Endothelial cell of umbilical vein (primary cell): Measurements from ENCODE around the gene NSUN6. TPM values are rescaled to one million over a fixed set of nuclear protein-coding genes. Genes with fewer than 3 reads are reported as not detected.
A peak's percentile ranks its signal among the peaks of the same experiment; 100 is the strongest.

Source experiments
- BruUV-seq: library from RNA; stranded (reverse); fragments of 400-500 nt; replicated peaks from 2 replicates; lab custom pipeline; 2021; lab: Mats Ljungman, UMichigan
- CTCF ChIA-PET: fragments of 300-600, 350-600 bp; sonication (Branson Sonifier 250); formaldehyde crosslinking; loops from one replicate; lab custom pipeline; 2021; ENCODE audit warnings: antibody characterized with exemption, inconsistent platforms; lab: Charles Lee
- POLR2A ChIA-PET: fragments of 300-600, 350-600 bp; sonication (Branson Sonifier 250); formaldehyde crosslinking; loops from one replicate; lab custom pipeline; 2021; ENCODE audit warnings: antibody characterized with exemption, inconsistent platforms; lab: Charles Lee
- DNase-seq: peaks from one replicate; pipeline ENCODE4 v3.0.0-alpha.2; 2011; ENCODE audit warnings: low read depth, low spot score
- FAIRE-seq: peaks from 2 replicates; lab custom pipeline; 2011; peaks lifted over from hg19 to GRCh38; lab: Jason Lieb, UNC
- H2AFZ ChIP-seq: 2 replicates; pipeline ENCODE4 v1.6.0; 2012; ENCODE audit warnings: low read depth, low read length, control low read depth, inconsistent platforms
- H3K27ac ChIP-seq: 2 replicates; pipeline ENCODE4 v1.5.1; 2011; ENCODE audit warnings: low read depth, mild to moderate bottlenecking, control low read depth, low read length, moderate library complexity; ENCODE audit not compliant: insufficient read depth
- H3K27me3 ChIP-seq, 2 experiments: 2 replicates each; pipeline versions ENCODE4 v1.6.0 to v1.6.1; 2011; ENCODE audit warnings: low read length in 2 of 2, mixed read lengths in 1 of 2; ENCODE audit not compliant: control insufficient read depth in 2 of 2, insufficient read depth in 2 of 2
- H3K36me3 ChIP-seq, 2 experiments: 2 replicates in 1 of 2; 3 replicates in 1 of 2; pipeline ENCODE4 v1.5.1; 2011; ENCODE audit warnings: low read length in 2 of 2, mild to moderate bottlenecking in 1 of 2, moderate library complexity in 1 of 2; ENCODE audit not compliant: control insufficient read depth in 2 of 2, insufficient read depth in 2 of 2; ENCODE audit errors: extremely low read depth in 1 of 2
- H3K4me1 ChIP-seq: 3 replicates; pipeline ENCODE4 v1.5.1; 2011; ENCODE audit warnings: mild to moderate bottlenecking, low read length; ENCODE audit not compliant: control insufficient read depth, insufficient read depth; ENCODE audit errors: extremely low read depth
- H3K4me2 ChIP-seq: 2 replicates; pipeline ENCODE4 v1.6.1; 2011; ENCODE audit warnings: low read length, control low read depth, mixed read lengths; ENCODE audit not compliant: insufficient read depth
- H3K4me3 ChIP-seq, 3 experiments: fragments of 200-600 bp in 1 of 3; sonication (generic), shearing (Covaris generic) in 1 of 3; replicated peaks in 1 of 3; 2 replicates each; pipeline ENCODE4 v1.5.1; 2011 to 2016; ENCODE audit warnings: control low read depth in 3 of 3, low read length in 3 of 3, mild to moderate bottlenecking in 2 of 3, inconsistent platforms in 1 of 3, low read depth in 1 of 3, moderate library complexity in 1 of 3; ENCODE audit not compliant: insufficient read depth in 1 of 3
- H3K79me2 ChIP-seq: 2 replicates; pipeline ENCODE4 v1.6.0; 2012; ENCODE audit warnings: low read length, inconsistent platforms; ENCODE audit not compliant: control insufficient read depth, insufficient read depth
- H3K9ac ChIP-seq: replicated peaks from 2 replicates; pipeline ENCODE3; 2011; ENCODE audit warnings: low read length, control low read depth; ENCODE audit not compliant: insufficient read depth; ENCODE audit errors: extremely low read depth
- H3K9me1 ChIP-seq: replicated peaks from 3 replicates; pipeline ENCODE4 v1.6.0; 2011; ENCODE audit warnings: mild to moderate bottlenecking, low read length; ENCODE audit not compliant: control insufficient read depth, insufficient read depth; ENCODE audit errors: extremely low read depth
- H3K9me3 ChIP-seq: replicated peaks from 2 replicates; pipeline ENCODE4 v1.5.1; 2012; ENCODE audit warnings: low read length, inconsistent platforms; ENCODE audit not compliant: control insufficient read depth, insufficient read depth
- H4K20me1 ChIP-seq: replicated peaks from 2 replicates; pipeline ENCODE3; 2011; ENCODE audit warnings: mild to moderate bottlenecking, low read length; ENCODE audit not compliant: control insufficient read depth, insufficient read depth; ENCODE audit errors: extremely low read depth
- EZH2 ChIP-seq: IDR thresholded peaks from 2 replicates; pipeline ENCODE4 v1.6.1; 2012; ENCODE audit warnings: borderline replicate concordance, low read depth, mild to moderate bottlenecking, moderate library complexity, low read length, inconsistent platforms; ENCODE audit not compliant: severe bottlenecking
- FOS ChIP-seq: IDR thresholded peaks from 2 replicates; pipeline ENCODE4 v1.6.1; 2011; ENCODE audit warnings: mild to moderate bottlenecking, low read length, moderate library complexity, borderline replicate concordance; ENCODE audit not compliant: insufficient read depth
- GATA2 ChIP-seq: IDR thresholded peaks from 2 replicates; pipeline ENCODE4 v1.7.0; 2011; ENCODE audit warnings: low read depth, mild to moderate bottlenecking, moderate library complexity, mixed read lengths, low read length; ENCODE audit not compliant: insufficient read length, insufficient read depth
- JUN ChIP-seq: IDR thresholded peaks from 2 replicates; pipeline ENCODE4 v1.6.1; 2011; ENCODE audit warnings: borderline replicate concordance, low read depth; ENCODE audit not compliant: insufficient read length, insufficient read depth
- MYC ChIP-seq: IDR thresholded peaks from one replicate; pipeline ENCODE4 v1.6.1; 2011; ENCODE audit warnings: mild to moderate bottlenecking, low read depth, low read length
- POLR2A ChIP-seq: IDR thresholded peaks from 2 replicates; pipeline ENCODE4 v1.6.1; 2012; ENCODE audit warnings: low read depth, mild to moderate bottlenecking, control low read depth, low read length
- POLR2AphosphoS5 ChIP-seq: IDR thresholded peaks from 2 replicates; pipeline ENCODE4 v1.6.1; 2012; ENCODE audit warnings: low read depth, mild to moderate bottlenecking, control low read depth, low read length, moderate library complexity; ENCODE audit not compliant: insufficient read depth
- dilution Hi-C: fragments of 300-500 bp; cut with MboI; formaldehyde crosslinking; loops from one replicate; pipeline ENCODE4 v1.15.0; 2019; ENCODE audit warnings: low sequenced_read_pairs; ENCODE audit not compliant: extremely low pct_ligation_motif_present
- intact Hi-C: fragments of 100-400 bp; cut with micrococcal nuclease; formaldehyde crosslinking; loops from one replicate; pipeline ENCODE4 v1.10.0; 2022
- polyA plus RNA-seq, 4 experiments: library from polyadenylated mRNA; depleted of rRNA in 3 of 4; stranded (reverse) in 3 of 4; unstranded in 1 of 4; fragments of >200 nt; gene quantifications; 2 replicates each; pipeline versions ENCODE4 v1.2.1 to v1.2.3, GENCODE V29; 2011 to 2012; ENCODE audit warnings: missing spikeins in 1 of 4
- total RNA-seq: library from RNA; stranded (reverse); gene quantifications from 2 replicates; pipeline ENCODE4 v1.2.3, GENCODE V29; 2021
- TF ChIP-seq, protein P1 (sequence below): IDR thresholded peaks from 2 replicates; pipeline ENCODE4 v1.6.1; 2011; ENCODE audit not compliant: insufficient read depth, insufficient read length
- TF ChIP-seq, protein P2 (sequence below), 2 donors: IDR thresholded peaks; 1 replicate in 1 of 2; 2 replicates in 1 of 2; pipeline ENCODE4 v1.5.1; 2011; ENCODE audit warnings: low read length in 2 of 2, mild to moderate bottlenecking in 2 of 2, moderate library complexity in 2 of 2, control low read depth in 1 of 2, inconsistent platforms in 1 of 2, low read depth in 1 of 2; ENCODE audit not compliant: insufficient read depth in 1 of 2; ENCODE audit errors: extremely low read depth in 1 of 2

NSUN6 gene
- total and polyA plus RNA-seq, 2 donors (not counting 3 experiments of a cell fraction or from before 2014, with no cell fraction given) = 3.3 to 5.2 TPM

DNA sequence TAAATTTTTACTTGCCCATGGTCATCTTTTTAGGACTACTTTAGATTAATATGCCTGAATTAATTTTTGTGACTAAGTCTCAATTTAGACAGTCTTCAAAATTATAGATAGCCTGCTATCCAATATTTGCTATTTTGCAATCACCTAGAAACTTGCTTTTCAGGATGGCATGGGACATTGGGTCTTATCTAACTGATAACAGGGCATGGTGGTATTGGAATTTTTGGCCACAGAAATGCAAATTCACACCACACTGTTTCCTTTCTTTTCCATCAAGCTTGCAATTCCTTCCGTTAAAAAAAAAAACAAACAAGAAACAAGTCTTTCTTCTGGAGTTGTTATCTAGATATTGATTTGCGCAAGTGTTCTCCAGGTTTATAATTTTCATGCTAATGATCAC lies 16.6 kb upstream of the NSUN6 start:
- CTCF ChIA-PET = interaction anchor here (0.7 kb wide), 1 partner anchor 43 kb away, joined by 3 read pairs; no protein-coding TSS in a partner anchor
- DNase-seq = no peak
- FAIRE-seq = no peak
- H4K20me1 ChIP-seq = no peaks in the 10 kb centered on the region
- intact Hi-C loops (no loop called here), dilution Hi-C loops (no loop called here)
- no peaks in the 10 kb centered on the region for H3K27me3 ChIP-seq
- H3K27ac ChIP-seq = no peak overlapping the region
- BruUV-seq = no TSS peak
- no peak overlapping the region for H3K4me3 ChIP-seq
- peaks cover 62% of the 10 kb centered on the region for H3K79me2 ChIP-seq
- TF ChIP-seq MYC (no peak), POLR2AphosphoS5 (no peak), EZH2 (no peak), POLR2A (no peak), FOS (no peak), JUN (no peak), GATA2 (no peak)
- TF ChIP-seq, protein P1, sequence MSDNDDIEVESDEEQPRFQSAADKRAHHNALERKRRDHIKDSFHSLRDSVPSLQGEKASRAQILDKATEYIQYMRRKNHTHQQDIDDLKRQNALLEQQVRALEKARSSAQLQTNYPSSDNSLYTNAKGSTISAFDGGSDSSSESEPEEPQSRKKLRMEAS = no peak
- POLR2A ChIA-PET = no interaction called here
- peaks cover 6% of the 10 kb centered on the region for H3K4me1 ChIP-seq
- H3K36me3 ChIP-seq = peaks cover 0 to 3% of the 10 kb centered on the region in 2 experiments
- no peak overlapping the region for H2AFZ ChIP-seq
- no peak overlapping the region for H3K9ac ChIP-seq
- H3K9me1 ChIP-seq = peaks cover 2% of the 10 kb centered on the region
- no peaks in the 10 kb centered on the region for H3K9me3 ChIP-seq
- H3K4me2 ChIP-seq = no peak overlapping the region

DNA sequence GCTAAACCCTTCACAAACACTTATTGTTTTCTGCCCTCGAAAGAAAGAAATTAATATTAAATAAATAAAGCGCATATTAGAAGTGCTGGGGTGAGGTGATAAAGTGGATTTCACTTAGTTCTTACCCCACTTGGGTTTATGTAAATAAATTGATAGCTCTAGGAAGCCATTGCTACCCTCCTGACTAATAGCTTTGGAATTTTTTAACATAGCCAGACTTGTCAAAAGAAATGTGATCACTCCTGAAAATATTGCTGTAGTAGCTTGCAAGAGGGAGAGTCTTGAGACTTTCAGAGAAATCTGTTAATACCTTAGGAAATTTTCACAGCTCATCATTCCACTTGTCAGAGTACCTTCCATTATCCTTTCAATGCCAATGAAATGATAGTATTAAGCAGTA lies 15.4 kb upstream of the NSUN6 start:
- Histone ChIP-seq H3K79me2 (peaks cover 72% of the 10 kb centered on the region), H3K4me3 (no peak overlapping the region), H3K4me2 (peak overlapping the region; percentile 24), H3K4me1 (peaks cover 8% of the 10 kb centered on the region), H2AFZ (no peak overlapping the region), H3K27me3 (no peaks in the 10 kb centered on the region), H3K9me1 (peaks cover 2% of the 10 kb centered on the region), H4K20me1 (no peaks in the 10 kb centered on the region), H3K9ac (no peak overlapping the region), H3K36me3 (peaks cover 0 to 3% of the 10 kb centered on the region in 2 experiments), H3K9me3 (no peaks in the 10 kb centered on the region), H3K27ac (no peak overlapping the region)
- POLR2A ChIA-PET = no interaction called here
- dilution Hi-C loops (no loop called here), intact Hi-C loops (no loop called here)
- no TSS peak for BruUV-seq
- TF ChIP-seq GATA2 (no peak), FOS (no peak), JUN (no peak), MYC (no peak), POLR2AphosphoS5 (no peak), POLR2A (no peak), EZH2 (no peak)
- TF ChIP-seq, protein P2, sequence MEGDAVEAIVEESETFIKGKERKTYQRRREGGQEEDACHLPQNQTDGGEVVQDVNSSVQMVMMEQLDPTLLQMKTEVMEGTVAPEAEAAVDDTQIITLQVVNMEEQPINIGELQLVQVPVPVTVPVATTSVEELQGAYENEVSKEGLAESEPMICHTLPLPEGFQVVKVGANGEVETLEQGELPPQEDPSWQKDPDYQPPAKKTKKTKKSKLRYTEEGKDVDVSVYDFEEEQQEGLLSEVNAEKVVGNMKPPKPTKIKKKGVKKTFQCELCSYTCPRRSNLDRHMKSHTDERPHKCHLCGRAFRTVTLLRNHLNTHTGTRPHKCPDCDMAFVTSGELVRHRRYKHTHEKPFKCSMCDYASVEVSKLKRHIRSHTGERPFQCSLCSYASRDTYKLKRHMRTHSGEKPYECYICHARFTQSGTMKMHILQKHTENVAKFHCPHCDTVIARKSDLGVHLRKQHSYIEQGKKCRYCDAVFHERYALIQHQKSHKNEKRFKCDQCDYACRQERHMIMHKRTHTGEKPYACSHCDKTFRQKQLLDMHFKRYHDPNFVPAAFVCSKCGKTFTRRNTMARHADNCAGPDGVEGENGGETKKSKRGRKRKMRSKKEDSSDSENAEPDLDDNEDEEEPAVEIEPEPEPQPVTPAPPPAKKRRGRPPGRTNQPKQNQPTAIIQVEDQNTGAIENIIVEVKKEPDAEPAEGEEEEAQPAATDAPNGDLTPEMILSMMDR (IDR thresholded peaks at IDR 0.05; ENCODE audit: extremely low read depth in 1 of 2, insufficient read depth in 1 of 2, low read depth in 1 of 2, low read length in 2 of 2) = no peak
- TF ChIP-seq, protein P1 = no peak
- DNase-seq (peak; percentile 37), FAIRE-seq (no peak)
- CTCF ChIA-PET = interaction anchor here (0.9 to 1.1 kb wide), 2 partner anchors 9 to 87 kb away, joined by 3 to 5 read pairs; no protein-coding TSS in a partner anchor
